Thyroid gland (tissue), 4 donors: ENCODE measurements around the gene ACACB. TPM values are rescaled to one million over a fixed set of nuclear protein-coding genes. Genes with fewer than 3 reads are reported as not detected.

ENCODE experiments used
- DNase-seq, 2 donors: peaks; one replicate each; pipeline ENCODE4 v3.0.0-alpha.2; 2019
- H3K27ac ChIP-seq, 3 donors: fragments of 200-600 bp; sonication (generic); 1 replicate in 2 of 3; 2 replicates in 1 of 3; pipeline ENCODE4 v1.5.1; 2016 to 2019; ENCODE audit warnings: mild to moderate bottlenecking in 1 of 3, moderate library complexity in 1 of 3
- H3K27me3 ChIP-seq: fragments of 200-600 bp; sonication (generic); one replicate; pipeline ENCODE4 v1.5.1; 2019
- H3K36me3 ChIP-seq, 2 donors: fragments of 200-600 bp; sonication (generic); one replicate each; pipeline ENCODE4 v1.5.1; 2016 to 2019
- H3K4me1 ChIP-seq, 2 donors: fragments of 200-600 bp; sonication (generic); one replicate each; pipeline ENCODE4 v1.5.1; 2017 to 2019
- H3K4me3 ChIP-seq, 3 donors: fragments of 200-600 bp; sonication (generic); replicated peaks in 1 of 3; 1 replicate in 2 of 3; 2 replicates in 1 of 3; pipeline ENCODE4 v1.5.1; 2016; ENCODE audit warnings: mild to moderate bottlenecking in 1 of 3
- H3K9me3 ChIP-seq: fragments of 200-600 bp; sonication (generic); one replicate; pipeline ENCODE4 v1.5.1; 2017
- POLR2A ChIP-seq, 2 donors: fragments of 450-650 bp; IDR thresholded peaks; one replicate each; pipeline ENCODE4 v1.6.1; 2017; ENCODE audit warnings: antibody characterized with exemption in 2 of 2, mild to moderate bottlenecking in 2 of 2, moderate library complexity in 1 of 2
- WGBS, 2 donors: methylation state at CpG; one replicate each; pipeline ENCODE4 v1.1.5; 2017; 5-methylcytosine and 5-hydroxymethylcytosine counted together
- intact Hi-C: fragments of 100-400 bp; cut with DNase I; formaldehyde crosslinking; loops from one replicate; pipeline ENCODE4 v1.15.1; 2023
- total RNA-seq, 4 donors: library from RNA; depleted of rRNA; stranded (reverse); fragments of >200 nt; gene quantifications; one replicate each; pipeline ENCODE4 v1.2.3, GENCODE V29; 2016
- TF ChIP-seq, protein P1 (sequence below), 6 experiments: fragments of 200-600 bp in 3 of 6; fragments of 450-650 bp in 3 of 6; sonication (generic) in 3 of 6; IDR thresholded peaks; one replicate each; pipeline ENCODE4 v1.5.1; 2016 to 2019; ENCODE audit warnings: antibody characterized with exemption in 6 of 6, mild to moderate bottlenecking in 2 of 6, inconsistent platforms in 1 of 6, moderate library complexity in 1 of 6

Gene ACACB
- total RNA-seq, 4 donors from 2014 or later, result 115 to 178 (median 140) TPM

DNA sequence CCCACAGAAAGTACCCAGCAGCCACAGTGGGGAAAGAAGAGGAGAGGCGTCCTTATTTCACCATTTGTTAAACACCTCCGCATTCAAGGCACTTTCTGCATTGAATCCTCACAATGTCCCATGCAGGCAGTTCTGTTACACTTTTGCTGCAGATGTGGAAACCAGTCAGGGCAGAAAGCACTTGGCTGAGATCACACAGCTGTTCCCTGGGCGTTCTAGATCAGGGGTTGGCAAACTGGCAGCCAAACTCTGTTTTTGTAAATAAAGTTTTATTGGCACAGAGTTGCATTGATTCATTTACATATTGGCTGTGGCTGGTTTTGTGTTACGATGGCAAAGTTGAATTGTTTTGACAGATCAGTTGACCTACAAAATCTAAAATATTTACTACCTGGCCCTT is 172.6 kb downstream of the ACACB start:
- Histone ChIP-seq H3K27ac (no peak overlapping the region), H3K27me3 (no peaks in the 10 kb centered on the region), H3K4me1 (peaks cover 6 to 12% of the 10 kb centered on the region in 2 donors), H3K36me3 (no peaks in the 10 kb centered on the region), H3K9me3 (no peaks in the 10 kb centered on the region), H3K4me3 (no peak overlapping the region)
- DNase-seq, result no peak
- TF ChIP-seq, protein P1, sequence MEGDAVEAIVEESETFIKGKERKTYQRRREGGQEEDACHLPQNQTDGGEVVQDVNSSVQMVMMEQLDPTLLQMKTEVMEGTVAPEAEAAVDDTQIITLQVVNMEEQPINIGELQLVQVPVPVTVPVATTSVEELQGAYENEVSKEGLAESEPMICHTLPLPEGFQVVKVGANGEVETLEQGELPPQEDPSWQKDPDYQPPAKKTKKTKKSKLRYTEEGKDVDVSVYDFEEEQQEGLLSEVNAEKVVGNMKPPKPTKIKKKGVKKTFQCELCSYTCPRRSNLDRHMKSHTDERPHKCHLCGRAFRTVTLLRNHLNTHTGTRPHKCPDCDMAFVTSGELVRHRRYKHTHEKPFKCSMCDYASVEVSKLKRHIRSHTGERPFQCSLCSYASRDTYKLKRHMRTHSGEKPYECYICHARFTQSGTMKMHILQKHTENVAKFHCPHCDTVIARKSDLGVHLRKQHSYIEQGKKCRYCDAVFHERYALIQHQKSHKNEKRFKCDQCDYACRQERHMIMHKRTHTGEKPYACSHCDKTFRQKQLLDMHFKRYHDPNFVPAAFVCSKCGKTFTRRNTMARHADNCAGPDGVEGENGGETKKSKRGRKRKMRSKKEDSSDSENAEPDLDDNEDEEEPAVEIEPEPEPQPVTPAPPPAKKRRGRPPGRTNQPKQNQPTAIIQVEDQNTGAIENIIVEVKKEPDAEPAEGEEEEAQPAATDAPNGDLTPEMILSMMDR (IDR thresholded peaks at IDR 0.05), result no peak
- TF ChIP-seq POLR2A (IDR thresholded peaks at IDR 0.05), result no peak
- WGBS, 2 donors, result 80 to 87% methylated on average over 4 of the region's 4 CpGs
- intact Hi-C loops, result no loop called here

DNA sequence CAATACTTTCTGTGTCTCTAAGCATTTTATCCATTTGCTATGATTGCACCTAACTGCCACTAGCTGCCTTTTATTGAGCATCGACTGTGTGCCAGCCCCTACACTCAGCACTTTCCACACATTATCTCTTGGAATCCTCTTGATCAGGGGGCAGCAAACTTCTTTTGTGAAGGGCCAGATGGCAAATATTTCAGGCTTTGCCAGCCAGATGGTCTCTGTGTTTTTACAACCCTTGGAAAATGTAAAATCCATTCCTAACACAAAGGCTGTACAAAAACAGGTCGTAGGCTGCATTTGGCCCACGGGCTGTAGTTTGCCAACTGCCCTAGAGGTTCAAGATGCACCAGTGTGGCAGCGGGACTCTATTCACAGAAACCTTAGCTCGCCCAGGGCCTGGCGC is 173.2 kb downstream of the ACACB start:
- Histone ChIP-seq H3K27me3 (no peaks in the 10 kb centered on the region), H3K36me3 (no peaks in the 10 kb centered on the region), H3K4me1 (peaks cover 6 to 12% of the 10 kb centered on the region in 2 donors), H3K9me3 (no peaks in the 10 kb centered on the region), H3K4me3 (no peak overlapping the region), H3K27ac (no peak overlapping the region)
- TF ChIP-seq, protein P1 (IDR thresholded peaks at IDR 0.05), result no peak
- no peak for TF ChIP-seq POLR2A (IDR thresholded peaks at IDR 0.05)
- DNase-seq, result no peak
- WGBS, 2 donors, result 86 to 89% methylated on average over 6 of the region's 6 CpGs
- intact Hi-C loops, result no loop called here

DNA sequence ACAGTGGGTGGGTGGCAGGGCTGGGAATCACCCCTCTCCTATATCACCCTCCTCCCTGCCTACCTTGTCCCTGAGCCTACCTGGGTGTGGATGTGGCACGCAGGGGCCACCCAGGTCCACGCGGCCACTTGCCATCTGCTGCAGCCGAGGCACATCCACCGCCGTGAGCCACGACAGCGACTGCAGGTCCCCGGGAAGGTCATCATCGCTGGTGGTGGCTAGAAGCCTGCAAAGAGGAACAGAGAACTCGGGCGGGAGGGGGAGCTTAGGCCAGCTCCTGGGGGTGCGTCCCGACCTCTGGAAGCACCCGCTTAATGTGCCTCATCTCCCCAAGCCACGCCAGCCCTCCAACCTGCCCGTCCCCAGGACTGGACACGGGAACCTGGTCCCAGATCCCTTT is 173.7 kb downstream of the ACACB start:
- no peaks in the 10 kb centered on the region for H3K9me3 ChIP-seq
- no peaks in the 10 kb centered on the region for H3K36me3 ChIP-seq
- no peak for DNase-seq
- peaks cover 6 to 12% of the 10 kb centered on the region in 2 donors for H3K4me1 ChIP-seq
- no peak overlapping the region for H3K27ac ChIP-seq
- TF ChIP-seq, protein P1 (IDR thresholded peaks at IDR 0.05), result no peak
- no peak for TF ChIP-seq POLR2A (IDR thresholded peaks at IDR 0.05)
- 92 to 93% methylated on average over 14 to 18 of the region's 18 CpGs for WGBS, 2 donors
- H3K27me3 ChIP-seq, result no peaks in the 10 kb centered on the region
- H3K4me3 ChIP-seq, result no peak overlapping the region
- intact Hi-C loops, result no loop called here

DNA sequence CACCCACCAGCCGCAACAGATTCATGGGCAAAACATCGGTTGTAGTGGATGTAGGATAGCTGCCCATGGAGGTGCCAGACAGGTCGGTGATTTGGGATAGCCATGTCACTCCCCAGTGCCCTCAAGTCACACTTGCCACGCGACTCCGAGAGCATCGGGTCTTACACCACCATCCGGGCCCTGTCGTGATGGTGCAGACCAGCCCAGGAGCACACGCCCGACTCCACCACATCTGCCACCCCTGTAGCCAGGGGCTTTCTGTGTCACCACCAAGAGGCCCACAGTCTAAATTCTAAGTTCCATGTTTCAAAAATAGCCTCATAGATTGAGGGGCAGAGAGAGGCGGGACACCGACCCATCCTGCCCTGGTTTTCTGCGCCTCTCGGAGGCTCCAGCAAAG is 174.7 kb downstream of the ACACB start:
- TF ChIP-seq, protein P1 (IDR thresholded peaks at IDR 0.05), result no peak
- no peak for TF ChIP-seq POLR2A (IDR thresholded peaks at IDR 0.05)
- no peak for DNase-seq
- H3K9me3 ChIP-seq, result no peaks in the 10 kb centered on the region
- H3K27me3 ChIP-seq, result no peaks in the 10 kb centered on the region
- no peak overlapping the region for H3K27ac ChIP-seq
- H3K36me3 ChIP-seq, result no peaks in the 10 kb centered on the region
- no peak overlapping the region for H3K4me3 ChIP-seq
- 54 to 59% methylated on average over 13 to 14 of the region's 15 CpGs for WGBS, 2 donors
- intact Hi-C loops, result no loop called here
- peaks cover 6 to 12% of the 10 kb centered on the region in 2 donors for H3K4me1 ChIP-seq

DNA sequence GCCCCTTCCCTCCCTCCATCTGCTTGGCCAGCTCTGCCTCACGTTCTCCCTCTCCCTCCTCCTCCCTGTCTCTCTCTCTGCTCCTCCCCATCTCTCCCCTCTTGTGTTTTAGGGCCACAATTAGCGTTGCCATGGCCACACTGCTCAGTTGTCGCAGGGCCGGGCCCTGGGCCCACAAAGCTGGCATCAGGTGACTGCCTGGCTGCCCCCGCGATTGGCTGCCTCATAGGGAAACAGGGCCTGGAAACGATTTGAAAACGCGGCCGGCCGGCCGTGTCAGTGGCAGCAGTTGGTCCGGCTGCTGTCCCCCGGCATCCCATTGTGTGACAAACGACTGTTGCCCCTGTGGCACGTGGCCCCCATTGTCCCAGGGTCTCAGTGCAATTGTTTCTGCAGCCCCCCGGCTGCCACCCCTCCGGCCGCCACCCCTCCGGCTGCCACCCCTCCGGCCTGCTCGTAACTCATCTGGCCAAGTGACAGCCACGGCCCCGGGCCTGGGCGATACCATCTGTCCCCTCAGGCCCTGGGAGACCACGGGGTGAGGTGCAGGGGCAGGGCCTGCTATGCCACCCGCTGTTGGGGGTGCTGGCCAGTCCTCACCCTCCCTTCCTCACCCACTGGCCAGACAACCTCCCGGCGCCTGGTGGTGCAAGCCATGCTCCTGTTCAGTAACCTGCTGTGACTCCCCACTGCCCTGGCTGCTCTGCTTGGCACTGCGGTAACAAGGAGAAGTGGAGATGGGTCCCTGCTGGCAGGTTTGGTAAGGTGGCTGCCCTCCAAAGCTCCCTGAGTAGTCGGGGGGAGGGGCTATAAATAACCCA is 175.3 kb downstream of the ACACB start:
- intact Hi-C loops, result no loop called here
- 7 to 9% methylated on average over 23 to 27 of the region's 31 CpGs for WGBS, 2 donors
- Histone ChIP-seq H3K9me3 (no peaks in the 10 kb centered on the region), H3K4me1 (peaks cover 6 to 12% of the 10 kb centered on the region in 2 donors), H3K27me3 (no peaks in the 10 kb centered on the region), H3K4me3 (peak overlapping the region in 1 of 3 donors; percentile 12), H3K36me3 (no peaks in the 10 kb centered on the region), H3K27ac (no peak overlapping the region)
- TF ChIP-seq, protein P1 (IDR thresholded peaks at IDR 0.05), result no peak
- TF ChIP-seq POLR2A (IDR thresholded peaks at IDR 0.05), result no peak
- peak; percentile 56 to 59 for DNase-seq
